GM06990 (cell line): ENCODE data around the gene GFRA4.

Experiments used
- DNase-seq: peaks from one replicate; pipeline ENCODE4 v3.0.0-alpha.2; 2011; ENCODE audit not compliant: insufficient read length; ENCODE audit errors: extremely low read depth
- H3K27me3 ChIP-seq: replicated peaks from 2 replicates; pipeline ENCODE4 v1.6.0; 2011; ENCODE audit warnings: low read length; ENCODE audit not compliant: control insufficient read depth, insufficient read depth
- H3K36me3 ChIP-seq: 2 replicates; pipeline ENCODE4 v1.5.1; 2011; ENCODE audit warnings: low read length; ENCODE audit not compliant: control insufficient read depth, insufficient read depth
- H3K4me3 ChIP-seq: replicated peaks from 2 replicates; pipeline ENCODE4 v1.5.1; 2011; ENCODE audit warnings: low read depth, mild to moderate bottlenecking, control low read depth, low read length
- TF ChIP-seq, protein P1 (sequence below): IDR thresholded peaks from 2 replicates; pipeline ENCODE4 v1.5.1; 2011; ENCODE audit warnings: low read length, control low read depth, mild to moderate bottlenecking, inconsistent platforms; ENCODE audit not compliant: insufficient read depth, poor library complexity, severe bottlenecking

GFRA4 gene

DNA sequence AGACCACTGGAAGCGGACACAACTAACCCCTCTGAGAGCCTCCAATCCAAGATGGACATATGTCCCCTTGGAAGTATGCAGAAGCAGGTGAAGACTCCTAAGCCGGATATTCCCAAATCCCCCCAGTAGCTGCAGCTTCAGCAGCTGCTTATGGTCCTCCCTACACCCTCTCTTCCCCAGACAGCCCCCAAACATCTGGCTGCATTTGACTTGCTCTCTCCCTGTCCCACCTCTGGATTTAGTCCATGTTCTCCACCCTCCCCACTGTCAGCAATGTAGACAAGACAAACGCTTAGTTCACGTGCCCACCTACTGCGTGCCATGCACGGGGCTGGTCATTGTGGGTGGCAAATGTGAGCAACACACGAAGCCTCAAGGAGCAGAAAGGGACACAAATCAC lies 23.2 kb upstream of the GFRA4 start:
- no peaks in the 10 kb centered on the region for H3K27me3 ChIP-seq

DNA sequence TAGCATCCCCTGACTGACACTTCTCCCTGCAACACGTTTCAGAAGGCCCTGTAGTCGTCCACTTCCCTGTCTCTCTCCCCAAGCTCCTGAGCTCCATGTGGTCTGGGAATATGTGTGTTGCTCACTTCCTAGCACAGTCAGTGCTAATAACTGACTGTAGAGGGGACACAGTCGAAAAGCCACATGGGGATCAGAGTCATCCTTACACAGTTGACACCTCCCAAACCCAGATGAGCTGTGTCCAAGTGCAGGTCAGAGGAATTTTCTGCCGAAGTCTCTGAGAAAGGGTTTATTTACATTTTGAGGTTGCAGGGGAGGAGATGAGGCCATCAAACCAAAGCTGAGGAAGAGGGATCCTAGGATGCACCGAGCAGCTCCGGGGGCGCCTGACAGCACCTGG lies 22.1 kb upstream of the GFRA4 start:
- DNase-seq: no peak
- Histone ChIP-seq H3K4me3 (no peak overlapping the region), H3K27me3 (no peaks in the 10 kb centered on the region; the same call in 1 of the 2 replicates), H3K36me3 (no peaks in the 10 kb centered on the region)
- TF ChIP-seq, protein P1, sequence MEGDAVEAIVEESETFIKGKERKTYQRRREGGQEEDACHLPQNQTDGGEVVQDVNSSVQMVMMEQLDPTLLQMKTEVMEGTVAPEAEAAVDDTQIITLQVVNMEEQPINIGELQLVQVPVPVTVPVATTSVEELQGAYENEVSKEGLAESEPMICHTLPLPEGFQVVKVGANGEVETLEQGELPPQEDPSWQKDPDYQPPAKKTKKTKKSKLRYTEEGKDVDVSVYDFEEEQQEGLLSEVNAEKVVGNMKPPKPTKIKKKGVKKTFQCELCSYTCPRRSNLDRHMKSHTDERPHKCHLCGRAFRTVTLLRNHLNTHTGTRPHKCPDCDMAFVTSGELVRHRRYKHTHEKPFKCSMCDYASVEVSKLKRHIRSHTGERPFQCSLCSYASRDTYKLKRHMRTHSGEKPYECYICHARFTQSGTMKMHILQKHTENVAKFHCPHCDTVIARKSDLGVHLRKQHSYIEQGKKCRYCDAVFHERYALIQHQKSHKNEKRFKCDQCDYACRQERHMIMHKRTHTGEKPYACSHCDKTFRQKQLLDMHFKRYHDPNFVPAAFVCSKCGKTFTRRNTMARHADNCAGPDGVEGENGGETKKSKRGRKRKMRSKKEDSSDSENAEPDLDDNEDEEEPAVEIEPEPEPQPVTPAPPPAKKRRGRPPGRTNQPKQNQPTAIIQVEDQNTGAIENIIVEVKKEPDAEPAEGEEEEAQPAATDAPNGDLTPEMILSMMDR: no peak

More for the DNA sequence above, 23.2 kb upstream of the GFRA4 start:
- DNase-seq: no peak
- H3K4me3 ChIP-seq: no peak overlapping the region
- TF ChIP-seq, protein P1: no peak
- no peaks in the 10 kb centered on the region for H3K36me3 ChIP-seq

DNA sequence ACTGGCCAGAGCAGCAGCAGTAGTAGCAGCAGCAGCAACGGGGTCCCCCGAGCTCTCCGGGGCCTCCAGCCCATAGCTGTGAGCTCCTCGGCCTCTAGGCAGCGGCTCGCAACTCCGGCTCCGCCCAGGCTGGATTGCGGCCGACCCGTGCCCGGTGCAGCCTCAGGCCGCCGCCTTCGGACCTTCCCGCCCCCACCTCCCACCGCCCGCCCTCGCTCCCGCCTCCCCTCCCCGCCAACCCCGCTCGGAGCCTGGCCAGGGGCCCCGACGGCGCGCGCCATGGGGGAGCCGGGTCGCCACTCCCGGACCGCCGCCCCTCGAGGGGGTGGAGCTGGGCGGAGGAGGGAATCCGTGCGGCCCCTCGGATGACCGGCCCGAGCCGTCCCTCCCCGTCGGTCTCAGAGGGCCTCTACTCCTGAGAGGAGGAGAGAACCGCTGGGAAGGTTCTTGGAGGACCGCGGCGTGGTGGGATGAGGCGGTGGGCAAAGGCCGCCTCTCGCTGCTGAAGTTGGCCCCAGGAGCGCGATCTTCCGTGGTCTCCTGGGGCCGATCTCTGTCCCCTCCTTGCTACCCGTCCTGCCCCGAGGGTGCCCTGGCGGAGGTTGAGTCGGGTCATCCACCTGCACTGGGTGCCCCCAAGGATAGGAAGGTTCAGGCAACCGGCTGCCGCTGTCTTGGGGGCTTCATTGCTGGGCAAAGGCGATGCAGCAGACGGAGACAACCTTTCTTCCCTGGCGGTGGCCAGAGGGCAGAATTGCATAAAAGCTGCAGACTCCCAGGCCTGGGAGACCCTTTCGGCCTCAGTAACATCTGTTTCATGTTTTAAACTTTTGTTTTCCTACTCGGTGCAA lies 19.0 kb upstream of the GFRA4 start, which contains the start of gene ADAM33:
TSS of gene ADAM33 (minus strand) at position 80 of the 851 bp plus-strand sequence. CDS start at position 74, 6 bp downstream.
- TF ChIP-seq, protein P1: no peak
- DNase-seq: no peak
- Histone ChIP-seq H3K36me3 (no peaks in the 10 kb centered on the region), H3K27me3 (no peaks in the 10 kb centered on the region; the same call in 1 of the 2 replicates), H3K4me3 (no peak within 1 kb of the TSS)

DNA sequence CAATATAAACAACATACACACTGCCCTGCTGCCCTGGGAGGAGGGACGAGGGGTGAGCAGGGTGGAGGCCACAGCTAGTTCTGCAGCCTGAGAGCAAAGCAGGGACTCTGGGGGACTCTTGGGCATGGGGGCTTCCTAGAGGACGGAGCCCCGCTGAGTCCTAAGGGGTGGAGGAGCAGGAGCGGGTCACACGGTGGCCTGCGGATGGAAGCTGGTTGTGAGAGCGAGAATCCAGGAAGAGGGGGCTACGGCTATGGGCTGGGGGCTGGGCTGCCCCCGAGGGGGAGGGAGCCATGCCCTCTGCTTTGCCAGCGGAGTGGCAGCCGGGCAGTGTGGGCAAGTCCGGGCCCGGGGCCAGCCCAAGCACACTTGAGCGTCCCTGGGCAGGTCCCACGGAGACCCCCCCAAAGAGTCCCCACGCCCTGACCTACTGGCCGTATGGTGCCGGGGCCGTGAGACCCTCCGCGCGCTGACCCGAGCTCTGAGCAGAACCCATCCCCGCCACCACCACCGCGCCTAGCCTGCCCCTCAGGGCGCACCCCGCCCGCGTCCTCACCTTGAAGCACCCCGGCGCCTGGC lies 18.2 kb upstream of the GFRA4 start:
- TF ChIP-seq, protein P1: no peak

DNA sequence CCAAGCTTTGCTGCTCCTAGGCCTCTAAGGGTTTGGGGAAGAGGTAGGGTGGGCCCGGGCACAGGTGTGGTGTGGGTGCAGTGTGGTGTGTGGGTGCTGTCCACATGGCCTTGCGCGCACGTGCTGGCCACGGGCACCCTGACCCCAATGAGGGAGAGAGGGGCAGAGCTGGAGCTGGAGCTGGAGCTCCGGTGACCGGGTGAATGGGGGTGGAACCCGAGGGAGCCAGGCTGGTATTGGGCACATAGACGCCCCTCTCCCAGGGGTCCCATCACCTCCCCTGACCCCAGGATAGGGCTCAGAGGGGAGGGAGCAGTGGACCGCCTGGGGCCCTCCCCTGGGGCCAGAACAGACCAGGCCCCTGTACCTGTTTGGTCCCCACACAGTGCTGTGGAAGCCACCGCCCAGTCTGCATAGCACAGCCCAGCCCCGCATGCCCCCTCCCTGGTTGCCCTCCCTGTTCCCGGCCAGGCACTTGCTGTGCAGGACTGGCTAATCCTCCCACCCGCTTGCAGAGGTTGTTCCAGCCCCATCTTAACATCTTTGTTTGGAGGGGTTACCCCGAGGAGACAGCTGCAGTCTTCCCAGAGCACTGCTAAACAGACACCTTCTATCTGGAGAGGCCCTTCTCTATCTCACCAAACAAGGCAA lies 17.6 kb upstream of the GFRA4 start:
- no peaks in the 10 kb centered on the region; the same call in 1 of the 2 replicates for H3K27me3 ChIP-seq
- DNase-seq: no peak
- TF ChIP-seq, protein P1: no peak
- H3K36me3 ChIP-seq: no peaks in the 10 kb centered on the region
- H3K4me3 ChIP-seq: no peak overlapping the region

More for the DNA sequence above, 18.2 kb upstream of the GFRA4 start:
- Histone ChIP-seq H3K4me3 (no peak overlapping the region), H3K27me3 (no peaks in the 10 kb centered on the region; the same call in 1 of the 2 replicates), H3K36me3 (no peaks in the 10 kb centered on the region)
- no peak for DNase-seq
